ENCODE measurements around the gene APOC1.
"Not testable (repeated sequence)": the region's sequence is repeated elsewhere in the genome, so short reads cannot be mapped to it uniquely, and the experiment has no call there.

Gene APOC1

DNA sequence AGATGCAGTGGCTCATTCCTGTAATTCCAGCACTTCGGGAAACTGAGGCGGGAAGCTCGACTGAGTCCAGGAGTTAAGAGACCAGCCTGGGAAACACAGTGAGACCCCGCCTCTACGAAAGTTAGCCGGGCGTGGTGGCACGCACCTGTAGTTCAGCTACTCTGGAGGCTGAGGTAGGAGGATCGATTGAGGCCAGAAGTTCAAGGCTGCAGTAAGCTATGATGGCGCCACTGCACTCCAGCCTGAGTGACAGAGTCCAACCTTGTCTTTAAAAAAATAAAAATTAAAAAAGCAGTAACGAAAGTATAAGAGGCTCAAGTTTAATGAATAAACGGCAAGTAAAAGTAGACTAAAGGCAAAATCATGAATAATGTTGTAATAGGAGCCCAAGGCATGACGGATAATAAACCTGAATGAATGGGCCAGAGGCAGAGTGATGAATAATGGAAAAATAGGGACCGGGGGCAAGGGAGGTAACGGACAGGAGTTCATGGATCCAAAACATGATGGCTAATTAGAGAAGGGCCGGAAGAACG is 24.5 kb upstream of the APOC1 start:
- no peak for DNase-seq (ENCODE audit: low read depth)

DNA sequence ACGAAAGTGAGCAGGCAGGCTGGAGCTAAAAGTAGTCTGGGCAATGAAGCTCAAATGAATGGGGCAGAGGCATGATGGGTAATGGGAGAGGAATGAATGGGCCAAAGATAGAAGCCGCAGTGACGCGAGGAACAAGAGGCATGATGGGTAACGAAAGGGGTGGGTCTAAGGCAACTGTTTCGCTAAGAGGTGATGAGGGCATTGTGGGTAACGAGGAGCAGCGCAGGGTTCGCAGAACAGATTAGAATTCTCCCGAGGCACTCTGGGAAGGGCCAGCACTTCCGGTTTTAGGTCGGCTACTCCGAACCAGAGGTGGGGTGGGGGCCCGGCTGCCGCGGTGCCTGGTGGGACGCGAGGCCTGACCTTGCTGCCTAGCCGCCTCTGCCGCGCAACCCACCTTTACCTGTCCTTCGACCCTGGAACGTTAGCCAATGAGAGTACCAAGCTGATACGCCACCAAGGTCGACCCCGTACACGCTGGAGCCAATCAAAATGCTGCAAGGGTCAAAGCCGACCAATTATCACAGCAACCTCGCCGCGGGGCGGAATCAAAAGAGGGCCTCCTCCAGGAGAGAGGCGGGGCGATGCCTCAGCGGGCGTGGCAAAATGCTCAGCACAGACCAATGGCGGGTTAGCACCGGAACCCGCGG is 23.9 kb upstream of the APOC1 start:
- DNase-seq (ENCODE audit: low read depth) = peak; percentile 100

DNA sequence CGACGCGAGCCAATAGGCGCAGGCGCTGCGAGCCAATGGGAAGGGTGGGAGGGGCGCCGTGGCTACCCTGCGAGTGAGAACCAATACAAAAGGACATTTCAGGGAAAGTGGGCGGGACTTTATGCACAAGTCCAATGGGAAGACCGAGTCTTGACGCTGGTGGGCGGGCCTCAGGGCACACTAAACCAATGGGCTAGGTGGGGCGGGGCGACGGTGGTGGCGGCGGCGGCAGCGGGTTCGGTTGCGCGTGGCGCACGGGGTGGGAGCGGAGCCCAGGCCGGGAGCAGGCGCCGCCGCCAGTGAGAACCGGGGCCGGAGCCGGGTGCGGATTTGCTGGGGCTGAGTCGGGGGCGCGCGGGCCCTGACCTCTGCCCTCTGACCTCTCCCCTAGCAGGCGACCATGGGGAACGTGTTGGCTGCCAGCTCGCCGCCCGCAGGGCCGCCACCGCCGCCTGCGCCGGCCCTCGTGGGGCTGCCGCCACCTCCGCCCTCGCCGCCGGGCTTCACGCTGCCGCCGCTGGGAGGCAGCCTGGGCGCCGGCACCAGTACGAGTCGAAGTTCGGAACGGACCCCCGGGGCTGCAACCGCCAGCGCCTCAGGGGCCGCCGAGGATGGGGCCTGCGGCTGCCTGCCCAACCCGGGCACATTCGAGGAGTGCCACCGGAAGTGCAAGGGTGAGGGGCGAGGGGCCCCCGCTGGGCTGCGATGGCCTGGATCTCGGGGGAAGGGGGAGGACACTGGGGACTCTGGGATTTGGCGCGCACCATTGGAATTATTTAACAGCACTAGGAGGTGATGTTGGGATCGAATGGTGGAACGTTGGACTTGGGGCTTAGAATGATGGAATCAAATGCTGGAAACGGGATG is 23.2 kb upstream of the APOC1 start, which contains the start of gene TOMM40:
TSS of gene TOMM40 (plus strand) at position 239 of the 867 bp plus-strand sequence. CDS start at position 401, 162 bp downstream.
- no peak for DNase-seq (ENCODE audit: low read depth)

DNA sequence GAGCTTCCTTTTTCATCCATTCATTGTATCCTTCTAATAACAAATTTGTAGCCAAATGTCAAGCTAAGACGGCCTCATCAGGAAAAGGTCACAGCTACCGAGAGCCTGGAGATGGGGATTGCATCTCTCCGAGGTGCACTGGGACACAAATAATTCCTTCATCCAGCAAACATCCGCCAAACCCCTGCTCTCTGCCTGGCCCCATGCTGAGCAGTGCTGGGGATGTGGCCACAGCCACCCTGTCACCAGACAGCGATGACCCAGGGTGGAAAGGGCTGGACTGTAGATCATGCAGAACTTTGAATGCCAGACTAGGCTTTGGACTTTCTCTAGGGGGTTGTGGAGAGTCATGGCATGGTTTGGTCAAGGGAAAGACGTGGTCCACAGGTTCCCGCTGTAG is 21.5 kb upstream of the APOC1 start:
- no peak for DNase-seq (ENCODE audit: low read depth)

DNA sequence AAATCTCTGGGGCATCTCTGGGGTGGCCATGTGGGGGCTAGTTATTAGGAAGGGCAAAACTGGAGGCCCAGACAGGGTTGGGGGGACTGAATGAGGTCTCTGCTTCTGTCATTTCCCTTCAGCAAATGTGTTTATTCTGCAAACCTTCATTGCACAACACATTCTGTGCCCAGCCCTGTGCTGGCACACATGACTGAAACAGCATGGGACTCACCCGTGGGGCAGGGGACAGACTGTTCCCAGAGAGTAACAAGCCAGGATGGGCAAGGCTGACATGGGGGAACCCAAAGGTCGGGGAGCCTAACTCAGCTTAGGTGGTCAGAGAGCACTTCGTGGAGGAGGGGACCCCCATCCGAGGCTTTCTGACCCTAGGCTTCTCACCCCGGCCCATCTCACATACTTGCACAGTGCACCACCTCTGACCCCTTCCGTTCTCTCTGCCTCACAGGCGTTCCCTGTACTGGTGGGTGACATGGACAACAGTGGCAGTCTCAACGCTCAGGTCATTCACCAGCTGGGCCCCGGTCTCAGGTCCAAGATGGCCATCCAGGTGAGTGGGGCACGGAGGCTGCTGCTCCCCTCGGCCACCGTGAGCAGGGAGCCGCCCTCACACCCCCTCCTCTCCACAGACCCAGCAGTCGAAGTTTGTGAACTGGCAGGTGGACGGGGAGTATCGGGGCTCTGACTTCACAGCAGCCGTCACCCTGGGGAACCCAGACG is 20.9 kb upstream of the APOC1 start:
- no peak for DNase-seq (ENCODE audit: low read depth)

DNA sequence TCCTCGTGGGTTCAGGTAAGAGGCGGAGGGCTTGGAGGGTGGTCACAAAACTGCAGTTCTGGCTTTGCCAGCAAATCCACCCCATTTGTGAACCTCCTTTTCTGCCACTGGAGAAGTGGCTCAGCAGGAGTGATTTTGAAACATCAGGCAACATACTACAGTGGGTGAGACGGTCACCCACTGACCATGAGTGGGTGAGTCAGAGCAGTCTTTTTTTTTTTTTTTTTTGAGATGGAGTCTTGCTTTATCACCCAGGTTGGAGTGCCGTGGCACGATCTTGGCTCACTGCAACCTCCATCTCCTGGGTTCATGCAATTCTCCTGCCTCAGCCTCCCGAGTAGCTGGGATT is 20.4 kb upstream of the APOC1 start:
- no peak for DNase-seq (ENCODE audit: low read depth)

DNA sequence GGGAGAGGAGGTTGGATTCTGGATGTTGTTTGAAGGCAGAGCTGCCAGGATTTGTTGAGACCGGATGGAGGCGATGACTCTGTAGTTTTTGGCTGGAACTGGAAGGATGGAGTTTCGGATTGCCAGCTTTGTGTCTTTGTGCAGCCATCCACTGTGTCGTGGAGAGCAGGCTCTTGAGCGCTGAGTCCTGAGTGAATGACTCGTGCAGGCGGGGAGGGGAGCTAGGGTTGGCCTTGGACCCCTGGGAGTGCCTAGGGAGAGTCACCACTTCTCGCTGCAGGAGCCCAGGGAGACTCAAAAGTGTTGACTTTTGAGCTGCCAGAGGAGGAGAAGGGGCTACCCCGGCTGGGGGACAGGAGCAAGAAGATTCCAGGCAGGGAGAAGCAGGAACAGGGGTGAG is 19.5 kb upstream of the APOC1 start:
- no peak for DNase-seq (ENCODE audit: low read depth)

DNA sequence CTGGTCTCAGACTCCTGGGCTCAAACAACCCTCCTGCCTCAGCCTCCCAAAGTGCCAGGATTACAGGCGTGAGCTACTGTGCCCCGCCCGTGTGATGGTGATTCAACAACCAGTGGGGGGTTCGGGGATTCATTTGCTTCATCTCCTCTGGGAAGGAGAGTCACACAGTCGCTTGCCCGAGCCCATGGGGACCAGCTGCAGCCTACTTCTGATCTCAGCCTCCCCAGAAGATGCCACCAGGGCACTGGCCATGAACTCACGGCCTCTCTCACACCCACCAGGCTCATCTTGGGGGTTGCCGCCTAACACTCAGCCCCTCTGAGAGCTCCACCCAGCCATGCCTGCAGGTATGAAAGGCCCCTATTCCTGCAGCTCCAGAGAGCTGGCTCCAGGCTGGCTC is 16.6 kb upstream of the APOC1 start:
- DNase-seq (ENCODE audit: low read depth) = no peak

DNA sequence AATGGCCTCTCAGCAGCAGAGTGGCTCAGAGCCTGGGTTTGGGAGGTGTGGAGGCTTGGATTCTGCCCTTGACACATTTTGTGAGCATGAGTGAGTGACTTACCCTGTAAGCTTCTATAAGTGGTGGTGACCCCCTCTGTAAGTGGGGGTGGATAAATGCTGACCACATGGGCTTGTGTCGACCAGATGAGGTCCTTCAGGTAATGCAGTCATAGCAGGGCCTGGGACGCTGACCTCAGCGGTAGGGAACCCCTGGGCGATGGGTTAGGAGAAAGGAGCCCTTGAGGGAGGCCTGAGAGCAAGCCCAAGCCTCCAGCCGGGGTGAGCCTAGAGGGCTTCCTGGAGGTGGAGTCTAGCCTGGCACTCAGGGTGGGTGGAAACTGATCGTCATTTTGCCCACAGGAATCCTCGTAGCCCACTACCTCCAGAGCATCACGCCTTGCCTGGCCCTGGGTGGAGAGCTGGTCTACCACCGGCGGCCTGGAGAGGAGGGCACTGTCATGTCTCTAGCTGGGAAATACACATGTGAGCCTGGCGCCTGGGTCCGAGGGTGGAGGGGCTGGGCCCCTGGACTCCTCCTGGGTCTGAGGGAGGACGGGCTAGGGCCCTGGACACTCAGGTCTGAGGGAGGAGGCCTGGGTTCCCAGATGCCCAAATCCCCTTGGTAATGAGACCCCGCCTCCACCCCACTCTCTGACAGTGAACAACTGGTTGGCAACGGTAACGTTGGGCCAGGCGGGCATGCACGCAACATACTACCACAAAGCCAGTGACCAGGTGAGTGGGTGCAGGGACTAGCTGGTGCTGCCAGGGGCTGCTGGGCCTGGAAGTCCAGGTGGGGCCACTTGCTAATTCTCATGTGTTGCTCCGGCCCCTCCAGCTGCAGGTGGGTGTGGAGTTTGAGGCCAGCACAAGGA is 13.8 kb upstream of the APOC1 start:
- DNase-seq (ENCODE audit: low read depth) = no peak

DNA sequence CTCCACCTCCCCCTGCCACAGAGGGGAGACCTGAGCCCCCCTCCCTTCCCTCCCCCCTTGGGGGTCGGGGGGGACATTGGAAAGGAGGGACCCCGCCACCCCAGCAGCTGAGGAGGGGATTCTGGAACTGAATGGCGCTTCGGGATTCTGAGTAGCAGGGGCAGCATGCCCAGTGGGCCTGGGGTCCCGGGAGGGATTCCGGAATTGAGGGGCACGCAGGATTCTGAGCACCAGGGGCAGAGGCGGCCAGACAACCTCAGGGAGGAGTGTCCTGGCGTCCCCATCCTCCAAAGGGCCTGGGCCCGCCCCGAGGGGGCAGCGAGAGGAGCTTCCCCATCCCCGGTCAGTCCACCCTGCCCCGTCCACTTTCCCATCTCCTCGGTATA is 11.2 kb upstream of the APOC1 start:
- no peak for DNase-seq (ENCODE audit: low read depth)

DNA sequence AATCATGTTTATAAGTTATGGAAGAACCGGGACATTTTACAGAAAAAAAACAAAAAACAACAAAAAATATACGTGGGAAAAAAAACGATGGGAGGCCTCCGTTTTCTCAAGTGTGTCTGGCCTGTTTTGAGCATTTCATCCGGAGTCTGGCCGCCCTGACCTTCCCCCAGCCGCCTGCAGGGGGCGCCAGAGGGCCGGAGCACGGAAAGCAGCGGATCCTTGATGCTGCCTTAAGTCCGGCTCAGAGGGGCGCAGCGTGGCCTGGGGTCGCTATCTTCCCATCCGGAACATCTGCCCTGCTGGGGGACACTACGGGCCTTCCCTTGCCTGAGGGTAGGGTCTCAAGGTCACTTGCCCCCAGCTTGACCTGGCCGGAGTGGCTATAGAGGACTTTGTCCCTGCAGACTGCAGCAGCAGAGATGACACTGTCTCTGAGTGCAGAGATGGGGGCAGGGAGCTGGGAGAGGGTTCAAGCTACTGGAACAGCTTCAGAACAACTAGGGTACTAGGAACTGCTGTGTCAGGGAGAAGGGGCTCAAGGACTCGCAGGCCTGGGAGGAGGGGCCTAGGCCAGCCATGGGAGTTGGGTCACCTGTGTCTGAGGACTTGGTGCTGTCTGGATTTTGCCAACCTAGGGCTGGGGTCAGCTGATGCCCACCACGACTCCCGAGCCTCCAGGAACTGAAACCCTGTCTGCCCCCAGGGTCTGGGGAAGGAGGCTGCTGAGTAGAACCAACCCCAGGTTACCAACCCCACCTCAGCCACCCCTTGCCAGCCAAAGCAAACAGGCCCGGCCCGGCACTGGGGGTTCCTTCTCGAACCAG is 10.6 kb upstream of the APOC1 start:
- no peak for DNase-seq (ENCODE audit: low read depth)

DNA sequence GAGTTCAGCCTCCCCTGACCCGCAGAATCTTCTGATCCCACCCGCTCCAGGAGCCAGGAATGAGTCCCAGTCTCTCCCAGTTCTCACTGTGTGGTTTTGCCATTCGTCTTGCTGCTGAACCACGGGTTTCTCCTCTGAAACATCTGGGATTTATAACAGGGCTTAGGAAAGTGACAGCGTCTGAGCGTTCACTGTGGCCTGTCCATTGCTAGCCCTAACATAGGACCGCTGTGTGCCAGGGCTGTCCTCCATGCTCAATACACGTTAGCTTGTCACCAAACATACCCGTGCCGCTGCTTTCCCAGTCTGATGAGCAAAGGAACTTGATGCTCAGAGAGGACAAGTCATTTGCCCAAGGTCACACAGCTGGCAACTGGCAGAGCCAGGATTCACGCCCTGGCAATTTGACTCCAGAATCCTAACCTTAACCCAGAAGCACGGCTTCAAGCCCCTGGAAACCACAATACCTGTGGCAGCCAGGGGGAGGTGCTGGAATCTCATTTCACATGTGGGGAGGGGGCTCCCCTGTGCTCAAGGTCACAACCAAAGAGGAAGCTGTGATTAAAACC is 9.9 kb upstream of the APOC1 start:
- DNase-seq (ENCODE audit: low read depth) = no peak

DNA sequence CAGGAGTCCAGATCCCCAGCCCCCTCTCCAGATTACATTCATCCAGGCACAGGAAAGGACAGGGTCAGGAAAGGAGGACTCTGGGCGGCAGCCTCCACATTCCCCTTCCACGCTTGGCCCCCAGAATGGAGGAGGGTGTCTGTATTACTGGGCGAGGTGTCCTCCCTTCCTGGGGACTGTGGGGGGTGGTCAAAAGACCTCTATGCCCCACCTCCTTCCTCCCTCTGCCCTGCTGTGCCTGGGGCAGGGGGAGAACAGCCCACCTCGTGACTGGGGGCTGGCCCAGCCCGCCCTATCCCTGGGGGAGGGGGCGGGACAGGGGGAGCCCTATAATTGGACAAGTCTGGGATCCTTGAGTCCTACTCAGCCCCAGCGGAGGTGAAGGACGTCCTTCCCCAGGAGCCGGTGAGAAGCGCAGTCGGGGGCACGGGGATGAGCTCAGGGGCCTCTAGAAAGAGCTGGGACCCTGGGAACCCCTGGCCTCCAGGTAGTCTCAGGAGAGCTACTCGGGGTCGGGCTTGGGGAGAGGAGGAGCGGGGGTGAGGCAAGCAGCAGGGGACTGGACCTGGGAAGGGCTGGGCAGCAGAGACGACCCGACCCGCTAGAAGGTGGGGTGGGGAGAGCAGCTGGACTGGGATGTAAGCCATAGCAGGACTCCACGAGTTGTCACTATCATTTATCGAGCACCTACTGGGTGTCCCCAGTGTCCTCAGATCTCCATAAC is 8.8 kb upstream of the APOC1 start, which contains the start of gene APOE:
TSS of gene APOE (plus strand) at position 360 of the 724 bp plus-strand sequence. CDS start 829 bp downstream, outside the sequence.
- DNase-seq (ENCODE audit: low read depth) = no peak

DNA sequence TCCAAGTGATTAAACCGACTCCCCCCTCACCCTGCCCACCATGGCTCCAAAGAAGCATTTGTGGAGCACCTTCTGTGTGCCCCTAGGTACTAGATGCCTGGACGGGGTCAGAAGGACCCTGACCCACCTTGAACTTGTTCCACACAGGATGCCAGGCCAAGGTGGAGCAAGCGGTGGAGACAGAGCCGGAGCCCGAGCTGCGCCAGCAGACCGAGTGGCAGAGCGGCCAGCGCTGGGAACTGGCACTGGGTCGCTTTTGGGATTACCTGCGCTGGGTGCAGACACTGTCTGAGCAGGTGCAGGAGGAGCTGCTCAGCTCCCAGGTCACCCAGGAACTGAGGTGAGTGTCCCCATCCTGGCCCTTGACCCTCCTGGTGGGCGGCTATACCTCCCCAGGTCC is 6.8 kb upstream of the APOC1 start:
- no peak for DNase-seq (ENCODE audit: low read depth)

DNA sequence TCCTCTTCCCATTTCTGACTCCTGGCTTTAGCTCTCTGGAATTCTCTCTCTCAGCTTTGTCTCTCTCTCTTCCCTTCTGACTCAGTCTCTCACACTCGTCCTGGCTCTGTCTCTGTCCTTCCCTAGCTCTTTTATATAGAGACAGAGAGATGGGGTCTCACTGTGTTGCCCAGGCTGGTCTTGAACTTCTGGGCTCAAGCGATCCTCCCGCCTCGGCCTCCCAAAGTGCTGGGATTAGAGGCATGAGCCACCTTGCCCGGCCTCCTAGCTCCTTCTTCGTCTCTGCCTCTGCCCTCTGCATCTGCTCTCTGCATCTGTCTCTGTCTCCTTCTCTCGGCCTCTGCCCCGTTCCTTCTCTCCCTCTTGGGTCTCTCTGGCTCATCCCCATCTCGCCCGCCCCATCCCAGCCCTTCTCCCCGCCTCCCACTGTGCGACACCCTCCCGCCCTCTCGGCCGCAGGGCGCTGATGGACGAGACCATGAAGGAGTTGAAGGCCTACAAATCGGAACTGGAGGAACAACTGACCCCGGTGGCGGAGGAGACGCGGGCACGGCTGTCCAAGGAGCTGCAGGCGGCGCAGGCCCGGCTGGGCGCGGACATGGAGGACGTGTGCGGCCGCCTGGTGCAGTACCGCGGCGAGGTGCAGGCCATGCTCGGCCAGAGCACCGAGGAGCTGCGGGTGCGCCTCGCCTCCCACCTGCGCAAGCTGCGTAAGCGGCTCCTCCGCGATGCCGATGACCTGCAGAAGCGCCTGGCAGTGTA is 6.2 kb upstream of the APOC1 start:
- no peak for DNase-seq (ENCODE audit: low read depth)

DNA sequence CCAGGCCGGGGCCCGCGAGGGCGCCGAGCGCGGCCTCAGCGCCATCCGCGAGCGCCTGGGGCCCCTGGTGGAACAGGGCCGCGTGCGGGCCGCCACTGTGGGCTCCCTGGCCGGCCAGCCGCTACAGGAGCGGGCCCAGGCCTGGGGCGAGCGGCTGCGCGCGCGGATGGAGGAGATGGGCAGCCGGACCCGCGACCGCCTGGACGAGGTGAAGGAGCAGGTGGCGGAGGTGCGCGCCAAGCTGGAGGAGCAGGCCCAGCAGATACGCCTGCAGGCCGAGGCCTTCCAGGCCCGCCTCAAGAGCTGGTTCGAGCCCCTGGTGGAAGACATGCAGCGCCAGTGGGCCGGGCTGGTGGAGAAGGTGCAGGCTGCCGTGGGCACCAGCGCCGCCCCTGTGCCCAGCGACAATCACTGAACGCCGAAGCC is 5.6 kb upstream of the APOC1 start:
- DNase-seq (ENCODE audit: low read depth) = no peak

DNA sequence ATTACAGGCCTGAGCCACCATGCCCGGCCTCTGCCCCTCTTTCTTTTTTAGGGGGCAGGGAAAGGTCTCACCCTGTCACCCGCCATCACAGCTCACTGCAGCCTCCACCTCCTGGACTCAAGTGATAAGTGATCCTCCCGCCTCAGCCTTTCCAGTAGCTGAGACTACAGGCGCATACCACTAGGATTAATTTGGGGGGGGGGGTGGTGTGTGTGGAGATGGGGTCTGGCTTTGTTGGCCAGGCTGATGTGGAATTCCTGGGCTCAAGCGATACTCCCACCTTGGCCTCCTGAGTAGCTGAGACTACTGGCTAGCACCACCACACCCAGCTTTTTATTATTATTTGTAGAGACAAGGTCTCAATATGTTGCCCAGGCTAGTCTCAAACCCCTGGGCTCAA is 4.6 kb upstream of the APOC1 start:
- DNase-seq (ENCODE audit: low read depth) = no peak

DNA sequence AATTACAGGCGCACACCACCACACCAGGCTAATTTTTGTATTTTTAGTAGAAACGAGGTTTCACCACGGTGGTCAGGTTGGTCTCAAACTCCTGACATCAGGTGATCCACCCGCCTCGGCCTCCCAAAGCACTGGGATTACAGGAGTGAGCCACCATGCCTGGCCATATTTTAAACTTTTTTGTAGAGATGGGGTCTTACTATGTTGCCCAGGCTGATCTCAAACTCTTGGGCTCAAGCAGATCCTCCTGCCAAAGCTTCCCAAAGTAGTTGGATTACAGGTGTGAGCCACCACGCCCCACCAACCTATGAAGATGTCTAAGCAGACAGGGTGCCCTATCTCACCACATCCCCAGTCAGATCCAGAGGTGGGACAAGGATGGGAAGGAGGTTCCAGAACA is 2.5 kb upstream of the APOC1 start:
- DNase-seq (ENCODE audit: low read depth) = not testable (repeated sequence)

DNA sequence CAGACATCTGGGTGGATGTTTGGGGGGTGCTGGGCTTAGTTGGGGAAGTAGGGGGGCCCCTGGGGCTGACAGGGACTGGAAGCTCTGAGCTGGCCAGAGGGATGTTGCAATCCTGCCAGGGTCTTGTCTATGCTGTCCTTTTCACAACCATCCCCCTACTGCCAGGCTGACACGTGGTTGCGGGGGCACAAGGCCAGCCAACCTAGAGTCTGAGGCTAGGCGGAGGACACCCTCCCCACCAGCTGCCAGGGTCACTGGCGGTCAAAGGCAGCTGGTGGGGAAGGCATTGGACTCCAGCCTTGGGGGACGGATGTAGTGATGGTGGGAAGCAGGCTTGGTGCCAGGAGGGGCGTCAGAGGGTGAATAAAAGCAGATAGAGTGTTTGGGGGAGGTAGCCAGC is 1.6 kb upstream of the APOC1 start:
- no peak for DNase-seq (ENCODE audit: low read depth)

Data from CMK (cell line).